Left lung (tissue), 10 donors: ENCODE data around the gene MARK3. TPM values are rescaled to one million over a fixed set of nuclear protein-coding genes. Genes with fewer than 3 reads are reported as not detected.
A peak's percentile ranks its signal among the peaks of the same experiment; 100 is the strongest.
"Not testable (repeated sequence)": the region's sequence is repeated elsewhere in the genome, so short reads cannot be mapped to it uniquely, and the experiment has no call there.

Experiments
- ATAC-seq: fragments of 200-7000 bp; cut with Tn5 transposase; one replicate; pipeline ENCODE4 v1.9.1; 2020; ENCODE audit warnings: moderate library complexity
- DNase-seq, 4 donors: peaks; one replicate each; pipeline ENCODE4 v3.0.0-alpha.2; 2013 to 2020
- H3K27ac ChIP-seq, 2 donors: fragments of 200-600 bp; sonication (generic) in 1 of 2; one replicate each; pipeline versions ENCODE4 v1.5.0 to v1.8.0; 2020 to 2021
- H3K27me3 ChIP-seq, 2 donors: fragments of 200-600 bp; sonication (generic) in 1 of 2; one replicate each; pipeline versions ENCODE4 v1.5.0 to v1.8.0; 2020 to 2021
- H3K36me3 ChIP-seq, 2 donors: fragments of 200-600 bp; sonication (generic) in 1 of 2; one replicate each; pipeline versions ENCODE4 v1.5.0 to v1.8.0; 2020 to 2021
- H3K4me1 ChIP-seq, 2 donors: fragments of 200-600 bp; one replicate each; pipeline ENCODE4 v1.8.0; 2021
- H3K4me3 ChIP-seq, 2 donors: fragments of 200-600 bp; sonication (generic) in 1 of 2; one replicate each; pipeline versions ENCODE4 v1.5.0 to v1.8.0; 2020 to 2021; ENCODE audit warnings: mild to moderate bottlenecking in 1 of 2
- H3K9me3 ChIP-seq, 2 donors: fragments of 200-600 bp; sonication (generic) in 1 of 2; one replicate each; pipeline versions ENCODE4 v1.5.0 to v1.8.0; 2020 to 2021
- intact Hi-C, 2 donors: fragments of 100-400 bp; cut with DNase I; formaldehyde crosslinking; loops; one replicate each; pipeline versions ENCODE4 v1.11.2 to v1.14.2; 2022
- polyA plus RNA-seq, 6 donors: library from polyadenylated mRNA; unstranded; fragments of 120-200 nt; gene quantifications; one replicate each; pipeline ENCODE4 v1.2.1, GENCODE V29; 2013; ENCODE audit not compliant: insufficient read length in 6 of 6
- total RNA-seq, 2 donors: library from RNA; stranded (reverse); fragmentation: NEBNext Ultra II Directional; extraction: Animal tissue kit (Norgen Biotek cat#: 25700); gene quantifications; one replicate each; pipeline ENCODE4 v1.2.1, GENCODE V29; 2021
- TF ChIP-seq, protein P1 (sequence below), 2 donors: fragments of 200-600 bp; sonication (generic) in 1 of 2; IDR thresholded peaks; one replicate each; pipeline versions ENCODE4 v1.5.0 to v1.8.0; 2021; ENCODE audit warnings: antibody characterized with exemption in 2 of 2
- donor health status: DM: no; HTN: yes; CAD: no.
- donor health status: DM: no; HTN: no; CAD: no.

The MARK3 gene
- total and polyA plus RNA-seq, 8 donors: 78.8 to 135 (median 122) TPM

DNA sequence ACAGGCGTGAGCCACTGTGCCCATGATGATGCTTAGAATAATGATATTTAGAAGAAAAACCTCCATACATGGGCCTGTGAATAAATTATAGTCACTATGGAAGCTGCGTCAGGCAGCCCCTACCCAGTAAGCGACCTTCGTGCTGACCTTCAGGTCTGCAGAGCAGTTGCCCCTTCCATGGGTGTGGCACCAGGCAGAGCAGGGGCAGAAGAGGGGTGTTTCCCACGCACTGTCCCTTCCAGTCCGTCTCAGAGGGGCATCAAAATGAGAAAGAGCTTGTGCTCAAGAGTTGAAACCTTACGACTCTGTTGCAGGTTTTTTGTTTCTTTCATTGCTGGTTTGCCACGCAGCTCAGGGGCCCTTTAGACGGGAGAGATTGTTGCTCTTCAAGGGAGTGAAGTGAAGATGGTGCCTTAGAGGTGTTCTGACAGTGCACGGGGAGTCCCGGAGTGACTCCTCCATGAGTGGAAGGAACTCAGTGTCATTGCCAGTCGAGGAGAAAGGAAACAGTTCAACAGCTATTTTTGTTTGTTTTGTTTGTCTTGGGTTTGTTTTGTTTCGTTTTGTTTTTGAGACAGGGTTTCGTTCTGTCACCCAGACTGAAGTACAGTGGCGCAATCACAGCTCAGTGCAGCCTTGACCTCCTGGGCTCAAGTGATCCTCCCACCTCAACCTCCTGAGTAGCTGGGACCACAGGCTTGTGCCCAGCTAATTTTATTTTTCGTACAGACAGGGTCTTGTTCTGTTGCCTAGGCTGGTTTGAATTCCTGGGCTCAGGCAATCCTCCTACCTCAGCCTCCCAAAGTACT lies 123.5 kb downstream of the MARK3 start:
- H3K36me3 ChIP-seq: peaks cover 0 to 75% of the 10 kb centered on the region in 2 donors

DNA sequence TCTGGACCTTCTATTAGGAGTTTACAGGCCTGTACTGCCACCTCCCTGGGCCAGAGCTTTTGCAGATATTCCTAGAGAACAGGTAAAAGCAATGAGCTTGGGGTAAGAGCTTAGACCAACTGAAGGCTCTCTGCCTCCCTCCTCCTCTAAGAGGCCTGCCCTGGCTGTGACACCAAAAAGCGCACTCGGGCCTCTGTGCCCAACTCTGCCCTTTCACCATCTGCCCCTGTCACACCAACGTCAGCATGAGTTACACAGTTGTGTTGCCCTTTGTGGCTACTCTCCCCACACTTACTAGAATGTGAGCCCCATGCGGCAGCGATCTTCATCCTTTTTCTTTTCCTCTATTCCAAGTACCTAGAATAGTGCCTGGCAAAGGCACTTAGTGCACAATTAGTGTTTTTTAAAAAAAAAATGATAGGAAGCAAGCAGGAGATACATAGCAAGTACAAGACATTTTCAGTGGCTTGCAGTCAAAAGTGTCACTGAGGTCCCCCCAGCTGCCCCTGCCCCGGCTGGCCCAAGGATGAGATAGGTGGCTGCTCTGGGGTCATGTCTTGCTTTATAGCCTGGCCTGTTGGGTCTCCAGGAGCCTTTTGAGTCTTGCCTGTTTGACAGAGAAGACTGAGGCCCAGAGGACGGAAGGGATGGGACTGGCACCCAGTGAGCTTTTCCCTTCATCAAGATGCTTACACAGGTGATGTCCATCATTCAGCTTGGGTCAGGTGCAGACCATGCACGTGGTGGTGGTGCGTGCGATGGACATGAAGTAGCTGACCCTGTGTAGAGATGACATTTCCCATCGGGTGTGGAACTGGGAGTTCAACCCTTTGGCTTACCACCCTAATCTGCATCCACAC lies 124.9 kb downstream of the MARK3 start:
- Histone ChIP-seq H3K4me3 (no peak overlapping the region), H3K27ac (no peak overlapping the region), H3K36me3 (peaks cover 0 to 66% of the 10 kb centered on the region in 2 donors), H3K9me3 (no peaks in the 10 kb centered on the region), H3K4me1 (peaks cover 5 to 15% of the 10 kb centered on the region in 2 donors), H3K27me3 (no peaks in the 10 kb centered on the region)
- intact Hi-C loops: no loop called here
- TF ChIP-seq, protein P1, sequence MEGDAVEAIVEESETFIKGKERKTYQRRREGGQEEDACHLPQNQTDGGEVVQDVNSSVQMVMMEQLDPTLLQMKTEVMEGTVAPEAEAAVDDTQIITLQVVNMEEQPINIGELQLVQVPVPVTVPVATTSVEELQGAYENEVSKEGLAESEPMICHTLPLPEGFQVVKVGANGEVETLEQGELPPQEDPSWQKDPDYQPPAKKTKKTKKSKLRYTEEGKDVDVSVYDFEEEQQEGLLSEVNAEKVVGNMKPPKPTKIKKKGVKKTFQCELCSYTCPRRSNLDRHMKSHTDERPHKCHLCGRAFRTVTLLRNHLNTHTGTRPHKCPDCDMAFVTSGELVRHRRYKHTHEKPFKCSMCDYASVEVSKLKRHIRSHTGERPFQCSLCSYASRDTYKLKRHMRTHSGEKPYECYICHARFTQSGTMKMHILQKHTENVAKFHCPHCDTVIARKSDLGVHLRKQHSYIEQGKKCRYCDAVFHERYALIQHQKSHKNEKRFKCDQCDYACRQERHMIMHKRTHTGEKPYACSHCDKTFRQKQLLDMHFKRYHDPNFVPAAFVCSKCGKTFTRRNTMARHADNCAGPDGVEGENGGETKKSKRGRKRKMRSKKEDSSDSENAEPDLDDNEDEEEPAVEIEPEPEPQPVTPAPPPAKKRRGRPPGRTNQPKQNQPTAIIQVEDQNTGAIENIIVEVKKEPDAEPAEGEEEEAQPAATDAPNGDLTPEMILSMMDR (IDR thresholded peaks at IDR 0.05): no peak
- peak in 1 of 4 donors; percentile 16 for DNase-seq
- ATAC-seq: no peak

More for the DNA sequence above, 123.5 kb downstream of the MARK3 start:
- Histone ChIP-seq H3K9me3 (no peaks in the 10 kb centered on the region), H3K27ac (no peak overlapping the region), H3K4me3 (no peak overlapping the region), H3K27me3 (no peaks in the 10 kb centered on the region), H3K4me1 (peaks cover 5 to 13% of the 10 kb centered on the region in 2 donors)
- ATAC-seq (no peak), DNase-seq (peak in 1 of 4 donors; percentile 6)
- TF ChIP-seq, protein P1 (IDR thresholded peaks at IDR 0.05): no peak
- intact Hi-C loops: no loop called here

DNA sequence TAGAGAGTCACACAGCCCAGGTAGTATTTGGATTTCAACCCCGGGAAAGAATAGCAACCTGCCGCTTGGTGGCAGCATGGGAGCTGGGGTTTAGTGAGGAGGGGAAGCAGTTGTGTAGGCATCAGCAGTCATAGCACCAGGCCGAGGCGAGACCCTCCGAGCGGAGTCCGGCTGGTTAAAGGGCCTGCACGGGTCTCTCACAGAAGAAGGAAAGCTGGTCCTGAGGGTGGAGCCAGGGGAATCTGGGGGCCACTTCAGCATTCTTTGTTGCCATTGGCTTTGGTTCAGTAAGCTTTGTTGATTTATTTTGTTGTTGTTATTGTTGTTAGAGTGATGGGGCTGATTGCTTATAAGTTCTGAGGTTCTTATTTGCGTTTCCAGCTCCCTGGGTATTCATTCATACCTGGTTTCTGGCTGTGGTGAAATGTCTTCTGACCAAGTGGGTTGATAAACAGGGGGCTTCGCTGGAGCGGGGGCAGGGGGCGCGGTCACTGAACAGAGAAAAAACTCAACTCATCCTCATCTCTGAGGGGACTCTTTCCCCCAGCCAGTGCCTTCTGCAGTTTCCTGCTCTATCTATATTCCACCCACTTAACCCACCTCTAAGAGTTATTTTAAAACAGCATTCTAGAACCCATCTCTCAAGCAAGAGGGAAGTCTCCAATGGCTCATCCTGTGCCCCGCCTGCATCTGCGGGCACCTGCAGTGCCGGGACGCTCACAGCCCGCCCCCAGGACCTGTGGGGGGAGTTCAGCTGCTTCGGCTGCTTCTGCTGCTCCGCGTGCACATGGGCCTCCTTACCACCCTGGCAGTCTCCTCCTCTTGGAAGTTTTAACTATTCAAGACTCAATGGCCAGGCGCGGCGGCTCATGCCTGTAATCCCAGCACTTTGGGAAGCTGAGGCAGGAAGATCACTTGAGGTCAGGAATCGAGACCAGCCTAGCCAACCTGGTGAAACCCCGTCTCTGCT lies 125.8 kb downstream of the MARK3 start:
- Histone ChIP-seq H3K4me1 (peaks cover 5 to 15% of the 10 kb centered on the region in 2 donors), H3K27ac (no peak overlapping the region), H3K36me3 (peaks cover 0 to 57% of the 10 kb centered on the region in 2 donors), H3K4me3 (no peak overlapping the region), H3K9me3 (no peaks in the 10 kb centered on the region), H3K27me3 (no peaks in the 10 kb centered on the region)
- ATAC-seq (no peak), DNase-seq (peak in 2 of 4 donors; percentile 29 to 60)
- intact Hi-C loops: no loop called here
- TF ChIP-seq, protein P1 (IDR thresholded peaks at IDR 0.05): no peak

DNA sequence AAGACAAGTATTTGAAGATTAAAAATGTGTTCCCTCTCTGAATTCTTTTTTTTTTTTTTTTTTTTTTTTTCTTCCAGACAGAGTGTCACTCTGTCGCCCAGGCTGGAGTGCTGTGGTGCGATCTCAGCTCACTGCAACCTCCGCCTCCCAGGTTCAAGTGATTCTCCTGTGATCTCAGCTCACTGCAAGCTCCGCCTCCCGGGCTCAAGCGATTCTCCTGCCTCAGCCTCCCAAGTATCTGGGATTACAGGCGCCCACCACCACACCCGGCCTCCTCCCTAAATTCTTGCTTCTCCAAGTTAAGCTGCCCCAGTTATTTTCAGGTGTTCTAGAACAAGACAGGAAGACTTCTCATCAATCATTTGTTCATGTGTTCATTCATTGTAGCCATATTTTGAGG lies 127.0 kb downstream of the MARK3 start:
- H3K9me3 ChIP-seq, H3K27me3 ChIP-seq, H3K4me3 ChIP-seq, intact Hi-C loops: not testable (repeated sequence)
- peak in 1 of 4 donors; percentile 31 for DNase-seq
- Histone ChIP-seq H3K27ac (peak overlapping the region; percentile 48 to 80), H3K4me1 (peaks cover 5 to 15% of the 10 kb centered on the region in 2 donors), H3K36me3 (peaks cover 0 to 46% of the 10 kb centered on the region in 2 donors)
- ATAC-seq: peak; percentile 17
